Measurements from ENCODE around the gene PAX4. TPM values are rescaled to one million over a fixed set of nuclear protein-coding genes. Genes with fewer than 3 reads are reported as not detected.

The PAX4 gene
- total and polyA plus RNA-seq, 9 of the 15 experiments (the other 6 are each of a cell fraction or from before 2014, with no cell fraction given), result not detected

- TF ChIP-seq ZNF407 (IDR thresholded peaks at IDR 0.05; ENCODE audit: low read depth), result no peak
- peak; percentile 75 to 80 for TF ChIP-seq MAZ (CRISPR knock-in tag; conservative IDR thresholded peaks at IDR 0.05 in 1 of 2, IDR thresholded peaks at IDR 0.05 in 1 of 2)
- no peak for TF ChIP-seq CHD4 (IDR thresholded peaks at IDR 0.05; ENCODE audit: insufficient read depth, insufficient replicate concordance, low read depth, low read length, poor library complexity, severe bottlenecking)
- TF ChIP-seq NR2F6 (CRISPR knock-in tag; IDR thresholded peaks at IDR 0.05), result peak; percentile 51; the same call in 1 of the 2 replicates
- no peak for TF ChIP-seq TSC22D4 (tag; IDR thresholded peaks at IDR 0.05)
- TF ChIP-seq POLR3A (IDR thresholded peaks at IDR 0.05; ENCODE audit: borderline replicate concordance, extremely low read depth, insufficient read depth, insufficient read length), result no peak
- peak in 1 of 2 experiments; percentile 36; a peak in 1 of 4 replicates for TF ChIP-seq TRIM24 (IDR thresholded peaks at IDR 0.05)
- peak; percentile 86 to 89 for TF ChIP-seq E2F6 (IDR thresholded peaks at IDR 0.05; ENCODE audit: borderline replicate concordance in 1 of 2, extremely low read depth in 1 of 2, insufficient read depth in 1 of 2, insufficient read length in 1 of 2, low read depth in 1 of 2, low read length in 1 of 2, poor library complexity in 1 of 2, severe bottlenecking in 1 of 2)
- no peak for TF ChIP-seq U2AF1 (optimal IDR thresholded peaks at IDR 0.05; ENCODE audit: low read depth, low read length)
- 0 out of 2 replicates have a peak, but pooled peaks have one; percentile 59 for TF ChIP-seq E2F4 (CRISPR knock-in tag; IDR thresholded peaks at IDR 0.05; ENCODE audit: low read depth)
- TF ChIP-seq RUNX1 (IDR thresholded peaks at IDR 0.05; ENCODE audit: low read depth), result peak; percentile 58; the same call in 1 of the 2 replicates
- peak; percentile 88 for TF ChIP-seq MTA3 (IDR thresholded peaks at IDR 0.05; ENCODE audit: borderline replicate concordance)
- 0 out of 2 replicates have a peak, but pooled peaks have one; percentile 10 for TF ChIP-seq USF2 (CRISPR knock-in tag; IDR thresholded peaks at IDR 0.05)
- TF ChIP-seq BACH1 (tag; IDR thresholded peaks at IDR 0.05), result 0 out of 2 replicates have a peak, but pooled peaks have one; percentile 8
These were observed 33.8 kb upstream of the PAX4 start, which contains the start of gene SND1 (continued) for GRCh38 chr7:127651556-127652332.

Data from K562 (cell line).